ENCODE results near the gene KCNE4.

- TF ChIP-seq CTCF (IDR thresholded peaks at IDR 0.05), result no peak
- no peak for TF ChIP-seq POLR2A (IDR thresholded peaks at IDR 0.05)
These were observed 9.3 kb upstream of the KCNE4 start for GRCh38 chr2:223042704-223043118.
